HEK293 (cell line): ENCODE results near the gene NCKAP5.

Experiments used
- CTCF ChIA-PET: fragments of 350-600 bp; formaldehyde crosslinking; extraction: SDS; loops from one replicate; lab custom pipeline; 2021; ENCODE audit warnings: antibody characterized with exemption; lab: Yijun Ruan, JAX
- POLR2A ChIA-PET: fragments of 300-600 bp; formaldehyde crosslinking; extraction: SDS; loops from one replicate; lab custom pipeline; 2020; ENCODE audit warnings: antibody characterized with exemption, inconsistent platforms; lab: Yijun Ruan, JAX
- H3K27ac ChIP-seq: fragments of 200-500 bp; sonication (Bioruptor generic); 2 replicates; pipeline ENCODE4 v1.5.1; 2014; ENCODE audit warnings: low read depth, low read length, control low read depth, inconsistent platforms; ENCODE audit errors: extremely low read depth
- H3K36me3 ChIP-seq, 2 experiments: fragments of 200-500 bp in 1 of 2; sonication (Bioruptor generic) in 1 of 2; 1 replicate in 1 of 2; 2 replicates in 1 of 2; pipeline ENCODE4 v1.5.1; 2014 to 2017; ENCODE audit warnings: inconsistent platforms in 2 of 2, low read length in 2 of 2; ENCODE audit not compliant: control insufficient read depth in 2 of 2, insufficient read depth in 1 of 2
- H3K4me1 ChIP-seq: fragments of 200-500 bp; sonication (Bioruptor generic); 2 replicates; pipeline ENCODE4 v1.5.1; 2014; ENCODE audit warnings: mild to moderate bottlenecking, low read length, inconsistent platforms; ENCODE audit not compliant: control insufficient read depth, insufficient read depth
- H3K4me3 ChIP-seq: 2 replicates; pipeline ENCODE4 v1.5.1; 2011; ENCODE audit warnings: low read depth, mild to moderate bottlenecking, control low read depth, low read length, moderate library complexity
- H3K9me3 ChIP-seq: fragments of 200-500 bp; sonication (Bioruptor generic); 2 replicates; pipeline ENCODE4 v1.5.1; 2014; ENCODE audit warnings: low read depth, low read length, inconsistent platforms; ENCODE audit not compliant: control insufficient read depth, insufficient read depth
- BCL11B ChIP-seq: fragments of 450-650 bp; formaldehyde crosslinking; IDR thresholded peaks from 2 replicates; pipeline ENCODE4 v1.5.1; 2016; ENCODE audit warnings: low read depth, missing biosample characterization, missing genetic modification characterization
- SP7 ChIP-seq: fragments of 450-650 bp; formaldehyde crosslinking; IDR thresholded peaks from 2 replicates; pipeline ENCODE4 v1.5.1; 2016; ENCODE audit warnings: missing biosample characterization, missing genetic modification characterization
- ZNF140 ChIP-seq: fragments of 450-650 bp; formaldehyde crosslinking; IDR thresholded peaks from 2 replicates; pipeline ENCODE4 v1.5.1; 2016; ENCODE audit warnings: missing biosample characterization, missing genetic modification characterization
- ZNF169 ChIP-seq: fragments of 450-650 bp; formaldehyde crosslinking; IDR thresholded peaks from 2 replicates; pipeline ENCODE4 v1.5.1; 2016; ENCODE audit warnings: missing biosample characterization, missing genetic modification characterization
- ZNF341 ChIP-seq: fragments of 450-650 bp; formaldehyde crosslinking; IDR thresholded peaks from 2 replicates; pipeline ENCODE4; 2016; ENCODE audit warnings: low read depth, missing biosample characterization, missing genetic modification characterization
- ZNF394 ChIP-seq: fragments of 450-650 bp; formaldehyde crosslinking; IDR thresholded peaks from 2 replicates; pipeline ENCODE4 v1.5.1; 2016; ENCODE audit warnings: missing biosample characterization, missing genetic modification characterization, mild to moderate bottlenecking, moderate library complexity, borderline replicate concordance
- ZNF768 ChIP-seq: fragments of 450-650 bp; formaldehyde crosslinking; IDR thresholded peaks from 2 replicates; pipeline ENCODE4 v1.5.1; 2018; ENCODE audit warnings: missing biosample characterization, mild to moderate bottlenecking, missing genetic modification characterization
- ZNF843 ChIP-seq: fragments of 450-650 bp; formaldehyde crosslinking; IDR thresholded peaks from 2 replicates; pipeline ENCODE4 v1.5.1; 2016; ENCODE audit warnings: missing biosample characterization, missing genetic modification characterization
- TF ChIP-seq, protein P1 (sequence below): fragments of 450-650 bp; formaldehyde crosslinking; IDR thresholded peaks from 2 replicates; pipeline ENCODE4 v1.5.1; 2017; ENCODE audit warnings: missing biosample characterization, missing genetic modification characterization
- TF ChIP-seq, protein P2 (sequence below): fragments of 450-650 bp; formaldehyde crosslinking; conservative IDR thresholded peaks from 2 replicates; pipeline ENCODE4 v1.5.1; 2016; ENCODE audit warnings: low read depth, missing biosample characterization, missing genetic modification characterization
- TF ChIP-seq, protein P3 (sequence below): fragments of 450-650 bp; formaldehyde crosslinking; IDR thresholded peaks from 2 replicates; pipeline ENCODE4 v1.5.1; 2016; ENCODE audit warnings: missing biosample characterization, missing genetic modification characterization
- TF ChIP-seq, protein P4 (sequence below): fragments of 450-650 bp; formaldehyde crosslinking; IDR thresholded peaks from 2 replicates; pipeline ENCODE4 v1.5.1; 2016; ENCODE audit warnings: missing biosample characterization, missing genetic modification characterization, borderline replicate concordance

NCKAP5 gene

DNA sequence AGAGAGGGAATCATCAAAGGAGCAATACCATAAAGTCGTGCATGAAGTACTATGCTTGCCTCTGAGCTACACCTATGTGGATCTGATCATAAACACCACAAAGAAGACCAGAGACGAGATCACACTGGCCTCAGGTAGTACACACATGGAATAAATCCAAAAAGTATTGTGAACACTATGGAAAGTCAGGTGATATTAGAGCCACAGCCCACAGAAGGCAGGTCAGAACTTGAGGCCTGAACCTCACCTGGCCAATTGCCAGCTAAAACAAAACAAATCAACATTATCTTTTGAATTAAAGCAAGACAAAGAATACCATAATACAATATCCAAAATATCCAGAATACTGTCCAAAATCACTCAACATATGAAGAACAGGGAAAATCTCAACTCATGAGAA is 371.1 kb downstream of the NCKAP5 start:
- ChIA-PET POLR2A (no interaction called here), CTCF (interaction anchor here (0.6 to 1.2 kb wide), 3 partner anchors 46 to 410 kb away, joined by 3 to 4 read pairs (median 3); no protein-coding TSS in a partner anchor)
- H3K27ac ChIP-seq: no peak overlapping the region
- no peak for TF ChIP-seq ZNF341 (tag by site-specific recombination)
- TF ChIP-seq ZNF140: no peak
- TF ChIP-seq SP7 (tag by site-specific recombination): no peak
- TF ChIP-seq, protein P1, sequence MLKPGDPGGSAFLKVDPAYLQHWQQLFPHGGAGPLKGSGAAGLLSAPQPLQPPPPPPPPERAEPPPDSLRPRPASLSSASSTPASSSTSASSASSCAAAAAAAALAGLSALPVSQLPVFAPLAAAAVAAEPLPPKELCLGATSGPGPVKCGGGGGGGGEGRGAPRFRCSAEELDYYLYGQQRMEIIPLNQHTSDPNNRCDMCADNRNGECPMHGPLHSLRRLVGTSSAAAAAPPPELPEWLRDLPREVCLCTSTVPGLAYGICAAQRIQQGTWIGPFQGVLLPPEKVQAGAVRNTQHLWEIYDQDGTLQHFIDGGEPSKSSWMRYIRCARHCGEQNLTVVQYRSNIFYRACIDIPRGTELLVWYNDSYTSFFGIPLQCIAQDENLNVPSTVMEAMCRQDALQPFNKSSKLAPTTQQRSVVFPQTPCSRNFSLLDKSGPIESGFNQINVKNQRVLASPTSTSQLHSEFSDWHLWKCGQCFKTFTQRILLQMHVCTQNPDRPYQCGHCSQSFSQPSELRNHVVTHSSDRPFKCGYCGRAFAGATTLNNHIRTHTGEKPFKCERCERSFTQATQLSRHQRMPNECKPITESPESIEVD: no peak
- TF ChIP-seq ZNF768 (tag by site-specific recombination): no peak
- TF ChIP-seq, protein P2, sequence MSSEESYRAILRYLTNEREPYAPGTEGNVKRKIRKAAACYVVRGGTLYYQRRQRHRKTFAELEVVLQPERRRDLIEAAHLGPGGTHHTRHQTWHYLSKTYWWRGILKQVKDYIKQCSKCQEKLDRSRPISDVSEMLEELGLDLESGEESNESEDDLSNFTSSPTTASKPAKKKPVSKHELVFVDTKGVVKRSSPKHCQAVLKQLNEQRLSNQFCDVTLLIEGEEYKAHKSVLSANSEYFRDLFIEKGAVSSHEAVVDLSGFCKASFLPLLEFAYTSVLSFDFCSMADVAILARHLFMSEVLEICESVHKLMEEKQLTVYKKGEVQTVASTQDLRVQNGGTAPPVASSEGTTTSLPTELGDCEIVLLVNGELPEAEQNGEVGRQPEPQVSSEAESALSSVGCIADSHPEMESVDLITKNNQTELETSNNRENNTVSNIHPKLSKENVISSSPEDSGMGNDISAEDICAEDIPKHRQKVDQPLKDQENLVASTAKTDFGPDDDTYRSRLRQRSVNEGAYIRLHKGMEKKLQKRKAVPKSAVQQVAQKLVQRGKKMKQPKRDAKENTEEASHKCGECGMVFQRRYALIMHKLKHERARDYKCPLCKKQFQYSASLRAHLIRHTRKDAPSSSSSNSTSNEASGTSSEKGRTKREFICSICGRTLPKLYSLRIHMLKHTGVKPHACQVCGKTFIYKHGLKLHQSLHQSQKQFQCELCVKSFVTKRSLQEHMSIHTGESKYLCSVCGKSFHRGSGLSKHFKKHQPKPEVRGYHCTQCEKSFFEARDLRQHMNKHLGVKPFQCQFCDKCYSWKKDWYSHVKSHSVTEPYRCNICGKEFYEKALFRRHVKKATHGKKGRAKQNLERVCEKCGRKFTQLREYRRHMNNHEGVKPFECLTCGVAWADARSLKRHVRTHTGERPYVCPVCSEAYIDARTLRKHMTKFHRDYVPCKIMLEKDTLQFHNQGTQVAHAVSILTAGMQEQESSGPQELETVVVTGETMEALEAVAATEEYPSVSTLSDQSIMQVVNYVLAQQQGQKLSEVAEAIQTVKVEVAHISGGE: no peak
- H3K36me3 ChIP-seq: no peaks in the 10 kb centered on the region
- no peak overlapping the region for H3K4me3 ChIP-seq
- H3K4me1 ChIP-seq: no peaks in the 10 kb centered on the region
- H3K9me3 ChIP-seq: no peaks in the 10 kb centered on the region

DNA sequence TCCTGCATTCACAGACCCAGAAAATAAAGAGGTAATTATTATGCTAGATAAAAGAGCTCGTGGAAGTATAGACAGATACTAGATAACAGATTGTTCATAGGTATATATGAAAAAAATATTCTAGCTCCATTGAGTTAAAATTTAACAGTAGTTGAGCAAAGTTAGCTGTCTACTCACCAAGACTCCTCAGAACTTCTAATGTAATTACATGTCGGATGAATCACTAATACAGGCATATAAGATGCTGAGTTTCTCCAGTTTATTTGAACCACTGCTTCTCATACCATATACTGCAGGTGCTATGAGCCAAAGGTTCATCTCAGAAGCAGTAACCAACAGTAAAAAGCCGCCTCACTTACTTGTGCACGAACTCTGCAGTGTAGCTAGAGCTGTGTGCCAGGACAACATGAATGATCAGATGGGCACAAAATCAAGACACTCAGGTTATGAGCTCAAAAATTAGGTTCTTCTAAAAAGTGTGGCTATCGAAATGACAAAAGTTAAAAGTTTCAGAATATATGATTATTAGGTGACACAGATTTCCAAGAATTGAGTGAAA is 373.4 kb downstream of the NCKAP5 start:
- no peaks in the 10 kb centered on the region for H3K4me1 ChIP-seq

DNA sequence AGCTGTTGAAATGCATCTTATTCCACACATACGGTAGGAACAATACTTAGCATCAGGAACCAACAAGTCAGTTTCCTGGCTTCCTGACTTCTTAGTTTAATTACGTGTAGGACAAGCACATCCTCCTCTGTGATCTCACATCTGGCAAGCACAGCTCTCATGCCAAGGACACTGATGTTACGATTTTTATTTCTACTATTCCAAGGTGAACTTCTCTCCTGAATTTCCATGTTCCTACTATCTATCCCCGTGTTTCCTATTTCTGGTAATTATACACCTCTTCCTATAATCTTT is 374.0 kb downstream of the NCKAP5 start:
- ChIA-PET CTCF (interaction anchor here (0.6 kb wide), 1 partner anchor 228 kb away, joined by 3 read pairs; no protein-coding TSS in a partner anchor), POLR2A (no interaction called here)

More for the DNA sequence above, 373.4 kb downstream of the NCKAP5 start:
- H3K36me3 ChIP-seq: no peaks in the 10 kb centered on the region
- no peak overlapping the region for H3K27ac ChIP-seq
- H3K4me3 ChIP-seq: no peak overlapping the region
- TF ChIP-seq, protein P3, sequence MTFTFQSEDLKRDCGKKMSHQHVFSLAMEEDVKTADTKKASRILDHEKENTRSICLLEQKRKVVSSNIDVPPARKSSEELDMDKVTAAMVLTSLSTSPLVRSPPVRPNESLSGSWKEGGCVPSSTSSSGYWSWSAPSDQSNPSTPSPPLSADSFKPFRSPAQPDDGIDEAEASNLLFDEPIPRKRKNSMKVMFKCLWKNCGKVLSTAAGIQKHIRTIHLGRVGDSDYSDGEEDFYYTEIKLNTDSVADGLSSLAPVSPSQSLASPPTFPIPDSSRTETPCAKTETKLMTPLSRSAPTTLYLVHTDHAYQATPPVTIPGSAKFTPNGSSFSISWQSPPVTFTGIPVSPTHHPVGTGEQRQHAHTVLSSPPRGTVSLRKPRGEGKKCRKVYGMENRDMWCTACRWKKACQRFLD (tag by site-specific recombination): no peak
- no peak for TF ChIP-seq ZNF394 (tag by site-specific recombination)
- TF ChIP-seq ZNF169: no peak
- ChIA-PET POLR2A (no interaction called here), CTCF (no interaction called here)
- no peaks in the 10 kb centered on the region for H3K9me3 ChIP-seq

More for the DNA sequence above, 374.0 kb downstream of the NCKAP5 start:
- Histone ChIP-seq H3K4me1 (no peaks in the 10 kb centered on the region), H3K27ac (no peak overlapping the region)
- TF ChIP-seq, protein P4, sequence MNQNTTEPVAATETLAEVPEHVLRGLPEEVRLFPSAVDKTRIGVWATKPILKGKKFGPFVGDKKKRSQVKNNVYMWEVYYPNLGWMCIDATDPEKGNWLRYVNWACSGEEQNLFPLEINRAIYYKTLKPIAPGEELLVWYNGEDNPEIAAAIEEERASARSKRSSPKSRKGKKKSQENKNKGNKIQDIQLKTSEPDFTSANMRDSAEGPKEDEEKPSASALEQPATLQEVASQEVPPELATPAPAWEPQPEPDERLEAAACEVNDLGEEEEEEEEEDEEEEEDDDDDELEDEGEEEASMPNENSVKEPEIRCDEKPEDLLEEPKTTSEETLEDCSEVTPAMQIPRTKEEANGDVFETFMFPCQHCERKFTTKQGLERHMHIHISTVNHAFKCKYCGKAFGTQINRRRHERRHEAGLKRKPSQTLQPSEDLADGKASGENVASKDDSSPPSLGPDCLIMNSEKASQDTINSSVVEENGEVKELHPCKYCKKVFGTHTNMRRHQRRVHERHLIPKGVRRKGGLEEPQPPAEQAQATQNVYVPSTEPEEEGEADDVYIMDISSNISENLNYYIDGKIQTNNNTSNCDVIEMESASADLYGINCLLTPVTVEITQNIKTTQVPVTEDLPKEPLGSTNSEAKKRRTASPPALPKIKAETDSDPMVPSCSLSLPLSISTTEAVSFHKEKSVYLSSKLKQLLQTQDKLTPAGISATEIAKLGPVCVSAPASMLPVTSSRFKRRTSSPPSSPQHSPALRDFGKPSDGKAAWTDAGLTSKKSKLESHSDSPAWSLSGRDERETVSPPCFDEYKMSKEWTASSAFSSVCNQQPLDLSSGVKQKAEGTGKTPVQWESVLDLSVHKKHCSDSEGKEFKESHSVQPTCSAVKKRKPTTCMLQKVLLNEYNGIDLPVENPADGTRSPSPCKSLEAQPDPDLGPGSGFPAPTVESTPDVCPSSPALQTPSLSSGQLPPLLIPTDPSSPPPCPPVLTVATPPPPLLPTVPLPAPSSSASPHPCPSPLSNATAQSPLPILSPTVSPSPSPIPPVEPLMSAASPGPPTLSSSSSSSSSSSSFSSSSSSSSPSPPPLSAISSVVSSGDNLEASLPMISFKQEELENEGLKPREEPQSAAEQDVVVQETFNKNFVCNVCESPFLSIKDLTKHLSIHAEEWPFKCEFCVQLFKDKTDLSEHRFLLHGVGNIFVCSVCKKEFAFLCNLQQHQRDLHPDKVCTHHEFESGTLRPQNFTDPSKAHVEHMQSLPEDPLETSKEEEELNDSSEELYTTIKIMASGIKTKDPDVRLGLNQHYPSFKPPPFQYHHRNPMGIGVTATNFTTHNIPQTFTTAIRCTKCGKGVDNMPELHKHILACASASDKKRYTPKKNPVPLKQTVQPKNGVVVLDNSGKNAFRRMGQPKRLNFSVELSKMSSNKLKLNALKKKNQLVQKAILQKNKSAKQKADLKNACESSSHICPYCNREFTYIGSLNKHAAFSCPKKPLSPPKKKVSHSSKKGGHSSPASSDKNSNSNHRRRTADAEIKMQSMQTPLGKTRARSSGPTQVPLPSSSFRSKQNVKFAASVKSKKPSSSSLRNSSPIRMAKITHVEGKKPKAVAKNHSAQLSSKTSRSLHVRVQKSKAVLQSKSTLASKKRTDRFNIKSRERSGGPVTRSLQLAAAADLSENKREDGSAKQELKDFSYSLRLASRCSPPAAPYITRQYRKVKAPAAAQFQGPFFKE (tag by site-specific recombination): no peak
- TF ChIP-seq BCL11B (no peak), ZNF843 (tag by site-specific recombination) (no peak)
- TF ChIP-seq, all 188 proteins: peak for 0
- no peaks in the 10 kb centered on the region for H3K36me3 ChIP-seq
- no peak overlapping the region for H3K4me3 ChIP-seq
- H3K9me3 ChIP-seq: no peaks in the 10 kb centered on the region
